ENCODE data around the gene TMEM204. TPM values are rescaled to one million over a fixed set of nuclear protein-coding genes. Genes with fewer than 3 reads are reported as not detected.

The TMEM204 gene
- total and polyA plus RNA-seq, 8 donors, result 2.7 to 45.8 (median 17.5) TPM

- WGBS, 5 donors, result 83 to 96% (median 91%) methylated on average over 7 to 8 of the region's 8 CpGs
- Histone ChIP-seq H3K27me3 (no peaks in the 10 kb centered on the region), H3K4me1 (peaks cover 17 to 87% (median 65%) of the 10 kb centered on the region in 4 donors), H3K27ac (peak overlapping the region in 1 of 5 donors; percentile 21), H3K36me3 (peaks cover 26 to 78% (median 67%) of the 10 kb centered on the region in 4 donors), H3K9me3 (no peaks in the 10 kb centered on the region), H3K4me3 (no peak overlapping the region)
- intact Hi-C loops (cut with DNase I; ENCODE audit: low total_unique reads), result no loop called here
- DNase-seq, result no peak
- TF ChIP-seq, protein P1, sequence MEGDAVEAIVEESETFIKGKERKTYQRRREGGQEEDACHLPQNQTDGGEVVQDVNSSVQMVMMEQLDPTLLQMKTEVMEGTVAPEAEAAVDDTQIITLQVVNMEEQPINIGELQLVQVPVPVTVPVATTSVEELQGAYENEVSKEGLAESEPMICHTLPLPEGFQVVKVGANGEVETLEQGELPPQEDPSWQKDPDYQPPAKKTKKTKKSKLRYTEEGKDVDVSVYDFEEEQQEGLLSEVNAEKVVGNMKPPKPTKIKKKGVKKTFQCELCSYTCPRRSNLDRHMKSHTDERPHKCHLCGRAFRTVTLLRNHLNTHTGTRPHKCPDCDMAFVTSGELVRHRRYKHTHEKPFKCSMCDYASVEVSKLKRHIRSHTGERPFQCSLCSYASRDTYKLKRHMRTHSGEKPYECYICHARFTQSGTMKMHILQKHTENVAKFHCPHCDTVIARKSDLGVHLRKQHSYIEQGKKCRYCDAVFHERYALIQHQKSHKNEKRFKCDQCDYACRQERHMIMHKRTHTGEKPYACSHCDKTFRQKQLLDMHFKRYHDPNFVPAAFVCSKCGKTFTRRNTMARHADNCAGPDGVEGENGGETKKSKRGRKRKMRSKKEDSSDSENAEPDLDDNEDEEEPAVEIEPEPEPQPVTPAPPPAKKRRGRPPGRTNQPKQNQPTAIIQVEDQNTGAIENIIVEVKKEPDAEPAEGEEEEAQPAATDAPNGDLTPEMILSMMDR (IDR thresholded peaks at IDR 0.05), result no peak
These were observed 7.0 kb downstream of the TMEM204 start for GRCh38 chr16:1540556-1540855.

- Histone ChIP-seq H3K27ac (peak overlapping the region in 4 of 5 donors; percentile 80 to 88 (median 84)), H3K4me3 (no peak overlapping the region), H3K36me3 (peaks cover 29 to 77% (median 64%) of the 10 kb centered on the region in 4 donors), H3K4me1 (peaks cover 28 to 87% (median 66%) of the 10 kb centered on the region in 4 donors), H3K27me3 (no peaks in the 10 kb centered on the region), H3K9me3 (no peaks in the 10 kb centered on the region)
- TF ChIP-seq POLR2A (IDR thresholded peaks at IDR 0.05) (no peak), EP300 (IDR thresholded peaks at IDR 0.05) (no peak), POLR2AphosphoS5 (IDR thresholded peaks at IDR 0.05) (no peak)
- TF ChIP-seq, protein P1 (IDR thresholded peaks at IDR 0.05), result no peak
- intact Hi-C loops (cut with DNase I; ENCODE audit: low total_unique reads), result no loop called here
- no peak for DNase-seq
- 85 to 91% (median 87%) methylated on average over 27 to 41 of the region's 41 CpGs for WGBS, 5 donors
These were observed 8.1 kb downstream of the TMEM204 start for GRCh38 chr16:1541293-1542165.

DNA sequence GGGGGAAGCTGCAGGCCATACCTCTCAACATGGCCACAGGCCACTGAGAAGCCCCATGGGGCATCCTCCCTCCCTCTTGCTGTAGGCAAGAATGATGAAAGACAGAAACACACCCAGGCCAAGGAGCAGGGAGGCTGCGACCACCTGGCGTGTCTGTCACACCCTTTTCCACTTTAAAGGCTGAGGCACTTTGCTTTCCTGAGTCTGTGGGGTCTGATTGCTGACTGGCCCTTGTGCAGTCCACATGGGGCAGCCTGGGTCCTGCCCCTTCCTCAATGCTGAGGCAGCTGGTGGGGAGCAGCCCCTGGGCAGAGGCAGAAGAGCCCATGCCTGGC is 8.7 kb downstream of the TMEM204 start:
- intact Hi-C loops (cut with DNase I; ENCODE audit: low total_unique reads), result no loop called here
- TF ChIP-seq, protein P1 (IDR thresholded peaks at IDR 0.05), result no peak
- TF ChIP-seq POLR2A (IDR thresholded peaks at IDR 0.05), result no peak
- no peak for TF ChIP-seq POLR2AphosphoS5 (IDR thresholded peaks at IDR 0.05)
- no peak for TF ChIP-seq EP300 (IDR thresholded peaks at IDR 0.05)
- Histone ChIP-seq H3K27ac (peak overlapping the region in 4 of 5 donors; percentile 80 to 88 (median 84)), H3K36me3 (peaks cover 24 to 77% (median 61%) of the 10 kb centered on the region in 4 donors), H3K9me3 (no peaks in the 10 kb centered on the region), H3K4me1 (peaks cover 34 to 87% (median 64%) of the 10 kb centered on the region in 4 donors), H3K4me3 (no peak overlapping the region), H3K27me3 (no peaks in the 10 kb centered on the region)
- 52 to 86% (median 77%) methylated on average over 2 of the region's 2 CpGs; no CpG with 5 or more reads in 1 of the 5 donors for WGBS, 5 donors
- no peak for DNase-seq

GRCh38 chr16:1542533-1542932 is 9.1 kb downstream of the TMEM204 start:
- peak overlapping the region; percentile 10 to 88 (median 84) for H3K27ac ChIP-seq
- H3K4me3 ChIP-seq, result no peak overlapping the region
- H3K9me3 ChIP-seq, result no peaks in the 10 kb centered on the region
- 92 to 96% (median 93%) methylated on average over 9 to 18 of the region's 18 CpGs for WGBS, 5 donors
- peaks cover 36 to 87% (median 61%) of the 10 kb centered on the region in 4 donors for H3K4me1 ChIP-seq
- peaks cover 20 to 74% (median 58%) of the 10 kb centered on the region in 4 donors for H3K36me3 ChIP-seq
- TF ChIP-seq, protein P1 (IDR thresholded peaks at IDR 0.05), result no peak
- TF ChIP-seq POLR2A (IDR thresholded peaks at IDR 0.05) (no peak), EP300 (IDR thresholded peaks at IDR 0.05) (no peak), POLR2AphosphoS5 (IDR thresholded peaks at IDR 0.05) (no peak)
- DNase-seq, result no peak
- intact Hi-C loops (cut with DNase I; ENCODE audit: low total_unique reads), result no loop called here
- H3K27me3 ChIP-seq, result no peaks in the 10 kb centered on the region
